ENCODE results near the gene PTGES2. TPM values are rescaled to one million over a fixed set of nuclear protein-coding genes. Genes with fewer than 3 reads are reported as not detected.

PTGES2 gene
- total and polyA plus RNA-seq, 2 donors from 2014 or later = 64.1 to 117 TPM

GRCh38 chr9:128125580-128126354 lies 1.8 kb downstream of the PTGES2 start:
- Histone ChIP-seq H3K36me3 (ENCODE audit: control insufficient read depth in 2 of 3, insufficient read depth in 3 of 3, low read length in 3 of 3) (peaks cover 0 to 19% (median 7%) of the 10 kb centered on the region in 3 donors), H3K27me3 (ENCODE audit: control insufficient read depth, insufficient read depth, low read length) (no peaks in the 10 kb centered on the region), H3K4me1 (ENCODE audit: control insufficient read depth in 2 of 3, insufficient read depth in 2 of 3, low read depth in 1 of 3, low read length in 3 of 3) (peaks cover 0 to 7% (median 6%) of the 10 kb centered on the region in 3 donors), H3K27ac (ENCODE audit: low read depth in 2 of 2, low read length in 2 of 2) (no peak overlapping the region), H3K9me3 (ENCODE audit: control insufficient read depth in 2 of 3, insufficient read depth in 1 of 3, low read length in 3 of 3) (no peaks in the 10 kb centered on the region), H3K9ac (ENCODE audit: low read length in 3 of 3) (peak overlapping the region in 2 of 3 donors; percentile 6 to 17), H3K4me3 (ENCODE audit: low read length in 3 of 3) (peak overlapping the region in 2 of 3 donors; percentile 29 to 42)
- FAIRE-seq (no peak), DNase-seq (peak in 1 of 5 donors; percentile 55)
- intact Hi-C loops (cut with DNase I) = no loop called here
- no peak for TF ChIP-seq CTCF (IDR thresholded peaks at IDR 0.05; ENCODE audit: borderline replicate concordance, extremely low read depth, insufficient read depth)

- Histone ChIP-seq H3K9me3 (ENCODE audit: control insufficient read depth in 2 of 3, insufficient read depth in 1 of 3, low read length in 3 of 3) (no peaks in the 10 kb centered on the region), H3K36me3 (ENCODE audit: control insufficient read depth in 2 of 3, insufficient read depth in 3 of 3, low read length in 3 of 3) (peaks cover 0 to 19% (median 7%) of the 10 kb centered on the region in 3 donors), H3K27me3 (ENCODE audit: control insufficient read depth, insufficient read depth, low read length) (no peaks in the 10 kb centered on the region), H3K4me3 (ENCODE audit: low read length in 3 of 3) (no peak overlapping the region), H3K4me1 (ENCODE audit: control insufficient read depth in 2 of 3, insufficient read depth in 2 of 3, low read depth in 1 of 3, low read length in 3 of 3) (peaks cover 0 to 7% (median 6%) of the 10 kb centered on the region in 3 donors), H3K27ac (ENCODE audit: low read depth in 2 of 2, low read length in 2 of 2) (no peak overlapping the region), H3K9ac (ENCODE audit: low read length in 3 of 3) (no peak overlapping the region)
- intact Hi-C loops (cut with DNase I) = no loop called here
- TF ChIP-seq CTCF (IDR thresholded peaks at IDR 0.05; ENCODE audit: borderline replicate concordance, extremely low read depth, insufficient read depth) = peak; percentile 45
- DNase-seq = peak in 4 of 5 donors; percentile 67 to 77 (median 70)
- no peak for FAIRE-seq
These were observed 2.5 kb downstream of the PTGES2 start for GRCh38 chr9:128124873-128125579.

GRCh38 chr9:128124451-128124850 lies 3.1 kb downstream of the PTGES2 start:
- intact Hi-C loops (cut with DNase I) = no loop called here
- H3K27ac ChIP-seq (ENCODE audit: low read depth in 2 of 2, low read length in 2 of 2) = no peak overlapping the region

More at GRCh38 chr9:128124451-128124850, 3.1 kb downstream of the PTGES2 start:
- TF ChIP-seq CTCF (IDR thresholded peaks at IDR 0.05; ENCODE audit: borderline replicate concordance, extremely low read depth, insufficient read depth) = no peak
- Histone ChIP-seq H3K4me1 (ENCODE audit: control insufficient read depth in 2 of 3, insufficient read depth in 2 of 3, low read depth in 1 of 3, low read length in 3 of 3) (peaks cover 0 to 7% (median 6%) of the 10 kb centered on the region in 3 donors), H3K36me3 (ENCODE audit: control insufficient read depth in 2 of 3, insufficient read depth in 3 of 3, low read length in 3 of 3) (peaks cover 0 to 19% (median 7%) of the 10 kb centered on the region in 3 donors), H3K9me3 (ENCODE audit: control insufficient read depth in 2 of 3, insufficient read depth in 1 of 3, low read length in 3 of 3) (no peaks in the 10 kb centered on the region), H3K27me3 (ENCODE audit: control insufficient read depth, insufficient read depth, low read length) (no peaks in the 10 kb centered on the region), H3K9ac (ENCODE audit: low read length in 3 of 3) (no peak overlapping the region), H3K4me3 (ENCODE audit: low read length in 3 of 3) (no peak overlapping the region)
- DNase-seq (peak in 1 of 5 donors; percentile 55), FAIRE-seq (no peak)
